Neutrophil (primary cell): ENCODE data around the gene CEP95.

Experiments
- H3K27ac ChIP-seq: fragments of 200-600 bp; sonication (generic); 2 replicates; pipeline ENCODE4 v1.5.1; 2016; ENCODE audit warnings: mild to moderate bottlenecking, moderate library complexity
- H3K27me3 ChIP-seq: fragments of 200-600 bp; sonication (generic); 2 replicates; pipeline ENCODE4 v1.6.0; 2016; ENCODE audit warnings: mild to moderate bottlenecking
- H3K36me3 ChIP-seq: fragments of 200-600 bp; sonication (generic); 2 replicates; pipeline ENCODE4 v1.5.1; 2017
- H3K4me1 ChIP-seq, 2 experiments: fragments of 200-600 bp in 1 of 2; sonication (generic) in 1 of 2; 1 replicate in 1 of 2; 2 replicates in 1 of 2; pipeline versions ENCODE4 v1.5.1 to v1.6.1; 2013 to 2016; ENCODE audit warnings: low read depth in 1 of 2, low read length in 1 of 2, mild to moderate bottlenecking in 1 of 2, moderate library complexity in 1 of 2; ENCODE audit not compliant: control insufficient read depth in 1 of 2, insufficient read depth in 1 of 2
- H3K4me3 ChIP-seq, 2 experiments: fragments of 200-600 bp in 1 of 2; sonication (generic) in 1 of 2; 1 replicate in 1 of 2; 2 replicates in 1 of 2; pipeline ENCODE4 v1.5.1; 2013 to 2016; ENCODE audit warnings: low read depth in 1 of 2, low read length in 1 of 2, mild to moderate bottlenecking in 1 of 2, moderate library complexity in 1 of 2
- H3K9me3 ChIP-seq: fragments of 200-600 bp; sonication (generic); 2 replicates; pipeline ENCODE4 v1.5.1; 2016
- CTCF ChIP-seq: fragments of 200-600 bp; sonication (generic); IDR thresholded peaks from 2 replicates; pipeline ENCODE4 v1.5.1; 2016; ENCODE audit warnings: antibody characterized with exemption

Gene CEP95

GRCh38 chr17:64509179-64509578 lies 2.4 kb downstream of the CEP95 start:
- Histone ChIP-seq H3K36me3 (peaks cover 34% of the 10 kb centered on the region), H3K4me1 (peaks cover 19 to 23% of the 10 kb centered on the region in 2 experiments), H3K27me3 (no peaks in the 10 kb centered on the region), H3K27ac (no peak overlapping the region), H3K4me3 (no peak overlapping the region), H3K9me3 (no peaks in the 10 kb centered on the region)
- TF ChIP-seq CTCF, result no peak

DNA sequence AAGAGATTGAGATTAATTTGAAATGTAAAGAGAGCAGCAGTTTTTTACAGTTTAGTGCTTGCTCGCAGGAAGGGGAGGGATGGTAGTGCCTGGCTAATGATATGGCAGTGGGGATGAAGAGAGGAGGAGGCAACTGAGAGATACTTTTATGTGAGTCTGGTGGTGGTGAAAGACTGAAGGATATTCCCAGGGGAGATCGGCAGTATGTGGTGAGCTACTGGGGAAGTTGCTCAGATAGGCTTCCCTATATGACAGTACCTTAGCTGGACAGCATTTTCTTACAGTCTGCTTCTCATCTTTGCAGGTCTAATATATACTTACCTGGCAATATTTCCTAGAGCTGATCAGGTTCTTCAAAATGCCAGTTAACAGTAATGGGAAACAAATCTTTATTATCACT lies 8.6 kb downstream of the CEP95 start:
- Histone ChIP-seq H3K27ac (no peak overlapping the region), H3K4me1 (no peaks in the 10 kb centered on the region), H3K36me3 (peaks cover 71% of the 10 kb centered on the region), H3K9me3 (no peaks in the 10 kb centered on the region), H3K4me3 (no peak overlapping the region), H3K27me3 (no peaks in the 10 kb centered on the region)
- TF ChIP-seq CTCF, result no peak

GRCh38 chr17:64515829-64516228 lies 9.1 kb downstream of the CEP95 start:
- Histone ChIP-seq H3K9me3 (no peaks in the 10 kb centered on the region), H3K27ac (no peak overlapping the region), H3K4me1 (no peaks in the 10 kb centered on the region), H3K36me3 (peaks cover 71% of the 10 kb centered on the region), H3K27me3 (no peaks in the 10 kb centered on the region), H3K4me3 (no peak overlapping the region)
- TF ChIP-seq CTCF, result no peak

DNA sequence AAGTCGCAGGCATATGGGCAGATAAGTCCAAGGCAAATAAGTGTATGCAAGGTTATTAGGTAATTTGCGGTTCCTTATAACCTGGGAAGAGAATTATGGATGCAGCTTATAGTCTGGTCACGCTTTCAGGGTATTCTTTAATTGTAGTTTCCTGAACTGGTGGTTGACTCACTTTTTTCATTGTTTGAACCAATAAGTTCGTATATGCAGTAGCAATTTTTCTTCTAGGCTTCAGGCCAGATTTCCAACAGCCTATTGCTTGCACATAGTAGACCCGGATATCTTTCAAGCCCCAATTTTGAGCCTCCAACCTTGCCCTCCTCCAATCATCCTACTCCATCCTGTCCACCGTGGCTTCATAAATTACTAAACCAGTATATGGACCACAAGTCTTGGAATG lies 12.8 kb downstream of the CEP95 start:
- Histone ChIP-seq H3K36me3 (peaks cover 76% of the 10 kb centered on the region), H3K4me3 (no peak overlapping the region), H3K9me3 (no peaks in the 10 kb centered on the region), H3K27me3 (no peaks in the 10 kb centered on the region), H3K4me1 (no peaks in the 10 kb centered on the region), H3K27ac (no peak overlapping the region)
- TF ChIP-seq CTCF, result no peak

DNA sequence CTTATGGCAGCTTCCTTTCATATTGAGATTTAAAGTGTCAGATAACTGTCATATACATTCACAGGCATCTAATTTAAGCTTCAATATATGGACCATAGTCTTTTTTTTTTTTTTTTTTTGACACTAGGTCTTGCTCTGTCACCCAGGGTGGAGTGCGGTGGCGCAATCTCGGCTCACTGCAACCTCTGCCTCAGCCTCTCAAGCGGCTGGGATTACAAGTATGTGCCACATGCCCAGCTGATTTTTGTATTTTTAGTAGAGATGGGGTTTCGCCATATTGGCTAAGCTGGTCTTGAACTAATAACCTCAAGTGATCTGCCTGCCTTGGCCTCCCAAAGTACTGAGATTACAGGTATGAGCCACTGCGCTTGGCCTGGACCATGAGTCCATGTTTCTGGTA lies 13.6 kb downstream of the CEP95 start:
- no peaks in the 10 kb centered on the region for H3K4me1 ChIP-seq
- no peak for TF ChIP-seq CTCF
- no peaks in the 10 kb centered on the region for H3K9me3 ChIP-seq
- no peaks in the 10 kb centered on the region for H3K27me3 ChIP-seq
- no peak overlapping the region for H3K27ac ChIP-seq
- H3K4me3 ChIP-seq, result no peak overlapping the region
- H3K36me3 ChIP-seq, result peaks cover 78% of the 10 kb centered on the region

DNA sequence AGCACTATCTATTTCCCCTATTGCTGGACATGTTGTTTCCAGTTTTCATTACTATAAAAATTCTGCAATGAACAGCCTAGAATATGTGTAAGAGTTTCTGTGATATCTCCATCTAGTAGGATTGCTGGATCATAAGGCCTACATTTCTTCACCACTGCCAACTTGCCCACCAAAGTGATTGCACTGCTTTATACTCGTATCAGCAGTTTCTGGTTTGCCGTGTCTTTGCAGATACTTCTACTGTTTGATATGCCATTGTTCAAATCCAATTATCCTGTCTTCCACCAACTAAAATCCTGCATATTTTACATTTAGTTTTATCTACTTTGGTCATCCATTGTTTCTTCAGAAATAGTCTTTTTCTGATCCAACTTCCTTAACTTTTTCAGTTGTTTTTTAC lies 21.1 kb downstream of the CEP95 start:
- TF ChIP-seq CTCF, result no peak
- Histone ChIP-seq H3K27ac (no peak overlapping the region), H3K27me3 (no peaks in the 10 kb centered on the region), H3K4me1 (no peaks in the 10 kb centered on the region), H3K4me3 (no peak overlapping the region), H3K9me3 (no peaks in the 10 kb centered on the region), H3K36me3 (peaks cover 97% of the 10 kb centered on the region)
